Natural killer cell treated with Interleukin-12 subunit alpha and Interleukin-12 subunit beta and Interleukin-15 and Interleukin-18, amount 100 ng/mL, for 72 hours (primary cell): ENCODE measurements around the gene HELZ2. TPM values are rescaled to one million over a fixed set of nuclear protein-coding genes. Genes with fewer than 3 reads are reported as not detected.
"Not testable (repeated sequence)": the region's sequence is repeated elsewhere in the genome, so short reads cannot be mapped to it uniquely, and the experiment has no call there.

Experiments used
- ATAC-seq, 2 donors: fragments of 150-1000 bp; cut with Tn5 transposase in 1 of 2; sonication (Bioruptor Pico), chemical (Tn5 transposase) in 1 of 2; 2 replicates each; pipeline ENCODE4 v1.10.0; 2021
- DNase-seq: peaks from one replicate; pipeline ENCODE4 v3.0.0; 2022; ENCODE audit warnings: low spot score
- H3K27ac Mint-ChIP-seq, 2 donors: 1 replicate in 1 of 2; 2 replicates in 1 of 2; pipeline ENCODE4 v1.8.0; 2022; ENCODE audit warnings: mixed read lengths in 2 of 2, mild to moderate bottlenecking in 1 of 2, moderate library complexity in 1 of 2
- H3K27me3 Mint-ChIP-seq, 2 donors: 1 replicate in 1 of 2; 2 replicates in 1 of 2; pipeline ENCODE4 v1.8.0; 2022; ENCODE audit warnings: mixed read lengths in 2 of 2
- H3K36me3 Mint-ChIP-seq: one replicate; pipeline ENCODE4 v1.8.0; 2022; ENCODE audit warnings: mixed read lengths
- H3K4me1 Mint-ChIP-seq, 2 donors: 1 replicate in 1 of 2; 2 replicates in 1 of 2; pipeline ENCODE4 v1.8.0; 2022; ENCODE audit warnings: low read depth in 2 of 2, mixed read lengths in 2 of 2, mild to moderate bottlenecking in 1 of 2
- H3K4me3 Mint-ChIP-seq: one replicate; pipeline ENCODE4 v1.8.0; 2022; ENCODE audit warnings: mixed read lengths
- H3K9me3 Mint-ChIP-seq: 2 replicates; pipeline ENCODE4 v1.8.0; 2022; ENCODE audit warnings: mixed read lengths
- total RNA-seq, 2 donors: library from RNA; stranded (reverse); gene quantifications; one replicate each; pipeline ENCODE4 v1.2.3, GENCODE V29; 2022

Gene HELZ2
- total RNA-seq, 2 donors from 2014 or later, result 19.6 to 27.6 TPM

- ATAC-seq, result no peak
- H3K4me1 Mint-ChIP-seq, result peaks cover 0 to 2% of the 10 kb centered on the region in 2 donors
- H3K4me3 Mint-ChIP-seq, result no peak overlapping the region
- DNase-seq, result no peak
- no peak overlapping the region for H3K27ac Mint-ChIP-seq
- no peaks in the 10 kb centered on the region for H3K9me3 Mint-ChIP-seq
- peaks cover 5 to 6% of the 10 kb centered on the region in 2 donors for H3K27me3 Mint-ChIP-seq
- H3K36me3 Mint-ChIP-seq, result no peaks in the 10 kb centered on the region
Measured at GRCh38 chr20:63579017-63579694, 5.1 kb upstream of the HELZ2 start.

GRCh38 chr20:63578224-63579016, 4.4 kb upstream of the HELZ2 start:
- Mint-ChIP-seq H3K36me3 (no peaks in the 10 kb centered on the region), H3K9me3 (no peaks in the 10 kb centered on the region), H3K27ac (no peak overlapping the region), H3K4me3 (no peak overlapping the region), H3K27me3 (peaks cover 5 to 6% of the 10 kb centered on the region in 2 donors), H3K4me1 (peaks cover 0 to 5% of the 10 kb centered on the region in 2 donors)
- ATAC-seq (no peak), DNase-seq (no peak)

GRCh38 chr20:63577317-63577894, 3.4 kb upstream of the HELZ2 start:
- Mint-ChIP-seq H3K9me3 (no peaks in the 10 kb centered on the region), H3K27ac (no peak overlapping the region), H3K4me3 (no peak overlapping the region), H3K27me3 (peaks cover 5 to 6% of the 10 kb centered on the region in 2 donors), H3K4me1 (peaks cover 0 to 5% of the 10 kb centered on the region in 2 donors), H3K36me3 (no peaks in the 10 kb centered on the region)
- ATAC-seq (no peak), DNase-seq (no peak)

- H3K27me3 Mint-ChIP-seq, result peaks cover 5 to 6% of the 10 kb centered on the region in 2 donors
- no peaks in the 10 kb centered on the region for H3K36me3 Mint-ChIP-seq
- H3K4me1 Mint-ChIP-seq, result peaks cover 0 to 5% of the 10 kb centered on the region in 2 donors
- no peaks in the 10 kb centered on the region for H3K9me3 Mint-ChIP-seq
- DNase-seq, result no peak
- no peak overlapping the region for H3K27ac Mint-ChIP-seq
- H3K4me3 Mint-ChIP-seq, result peak overlapping the region; percentile 41
- no peak for ATAC-seq
Measured at GRCh38 chr20:63576311-63576710, 2.3 kb upstream of the HELZ2 start.

- Mint-ChIP-seq H3K36me3 (no peaks in the 10 kb centered on the region), H3K9me3 (no peaks in the 10 kb centered on the region), H3K4me1 (peaks cover 0 to 5% of the 10 kb centered on the region in 2 donors), H3K4me3 (peak overlapping the region; percentile 25), H3K27me3 (peaks cover 5 to 6% of the 10 kb centered on the region in 2 donors), H3K27ac (no peak overlapping the region)
- DNase-seq, result no peak
- ATAC-seq, result no peak
Measured at GRCh38 chr20:63574829-63575743, 1.0 kb upstream of the HELZ2 start.

- Mint-ChIP-seq H3K4me1 (peaks cover 4 to 10% of the 10 kb centered on the region in 2 donors), H3K27me3 (peaks cover 3 to 6% of the 10 kb centered on the region in 2 donors), H3K27ac (peak overlapping the region in 1 of 2 donors; percentile 62), H3K4me3 (peak overlapping the region; percentile 81), H3K9me3 (no peaks in the 10 kb centered on the region), H3K36me3 (no peaks in the 10 kb centered on the region)
- DNase-seq (no peak), ATAC-seq (peak; percentile 54 to 68)
Measured at GRCh38 chr20:63573647-63574131, 350 bp downstream of the HELZ2 start.

- no peak for ATAC-seq
- Mint-ChIP-seq H3K4me3 (peak overlapping the region; percentile 81), H3K36me3 (no peaks in the 10 kb centered on the region), H3K27ac (peak overlapping the region in 1 of 2 donors; percentile 62), H3K27me3 (peaks cover 3 to 6% of the 10 kb centered on the region in 2 donors), H3K9me3 (no peaks in the 10 kb centered on the region), H3K4me1 (peaks cover 7 to 12% of the 10 kb centered on the region in 2 donors)
- DNase-seq, result no peak
Measured at GRCh38 chr20:63572788-63573646, 1.0 kb downstream of the HELZ2 start.

- ATAC-seq, result no peak
- Mint-ChIP-seq H3K4me1 (peaks cover 15 to 20% of the 10 kb centered on the region in 2 donors), H3K9me3 (no peaks in the 10 kb centered on the region)
Measured at GRCh38 chr20:63572071-63572787, 1.8 kb downstream of the HELZ2 start.

GRCh38 chr20:63571087-63571478, 3.0 kb downstream of the HELZ2 start:
- peaks cover 19 to 22% of the 10 kb centered on the region in 2 donors for H3K4me1 Mint-ChIP-seq
- H3K27ac Mint-ChIP-seq, H3K4me3 Mint-ChIP-seq, ATAC-seq, H3K9me3 Mint-ChIP-seq, H3K36me3 Mint-ChIP-seq, DNase-seq, H3K27me3 Mint-ChIP-seq: not testable (repeated sequence)

More at GRCh38 chr20:63572071-63572787, 1.8 kb downstream of the HELZ2 start:
- Mint-ChIP-seq H3K27ac (no peak overlapping the region), H3K27me3 (peaks cover 3 to 6% of the 10 kb centered on the region in 2 donors), H3K4me3 (no peak overlapping the region), H3K36me3 (no peaks in the 10 kb centered on the region)
- peak; percentile 53 for DNase-seq

GRCh38 chr20:63570281-63571086, 3.6 kb downstream of the HELZ2 start:
- no peak overlapping the region for H3K27ac Mint-ChIP-seq
- no peak overlapping the region for H3K4me3 Mint-ChIP-seq
- peaks cover 19 to 22% of the 10 kb centered on the region in 2 donors for H3K4me1 Mint-ChIP-seq
- H3K36me3 Mint-ChIP-seq, result no peaks in the 10 kb centered on the region
- H3K27me3 Mint-ChIP-seq, result no peaks in the 10 kb centered on the region
- ATAC-seq (no peak), DNase-seq (no peak)
- no peaks in the 10 kb centered on the region for H3K9me3 Mint-ChIP-seq
